Measurements from ENCODE around the gene DACT3.

The DACT3 gene

GRCh38 chr19:46640656-46641055 lies 20.3 kb downstream of the DACT3 start:
- TF ChIP-seq CTCF (IDR thresholded peaks at IDR 0.05; ENCODE audit: low read depth, low read length) (no peak), EZH2phosphoT487 (IDR thresholded peaks at IDR 0.05; ENCODE audit: low read depth) (no peak)
- Histone ChIP-seq H3K4me2 (ENCODE audit: low read length) (no peak overlapping the region), H3K4me1 (ENCODE audit: low read length) (peaks cover 21% of the 10 kb centered on the region), H3K27ac (ENCODE audit: low read length) (no peak overlapping the region), H3K27me3 (ENCODE audit: low read depth, low read length) (peaks cover 24% of the 10 kb centered on the region), H3K9me3 (ENCODE audit: insufficient read depth, low read length) (no peaks in the 10 kb centered on the region), H4K20me1 (ENCODE audit: insufficient read depth, low read length) (no peaks in the 10 kb centered on the region), H3K36me3 (replicated peaks; ENCODE audit: low read depth, low read length) (no peaks in the 10 kb centered on the region), H3K9ac (ENCODE audit: low read length) (no peak overlapping the region), H3K79me2 (ENCODE audit: low read length) (no peaks in the 10 kb centered on the region), H2AFZ (ENCODE audit: low read depth, low read length) (no peak overlapping the region), H3K4me3 (ENCODE audit: low read length) (no peak overlapping the region)

GRCh38 chr19:46639358-46640182 lies 21.4 kb downstream of the DACT3 start:
- Histone ChIP-seq H3K4me2 (ENCODE audit: low read length) (peak overlapping the region; percentile 90), H3K79me2 (ENCODE audit: low read length) (no peaks in the 10 kb centered on the region), H3K4me3 (ENCODE audit: low read length) (peak overlapping the region; percentile 82), H3K4me1 (ENCODE audit: low read length) (peaks cover 26% of the 10 kb centered on the region), H3K9me3 (ENCODE audit: insufficient read depth, low read length) (no peaks in the 10 kb centered on the region), H4K20me1 (ENCODE audit: insufficient read depth, low read length) (no peaks in the 10 kb centered on the region), H2AFZ (ENCODE audit: low read depth, low read length) (peak overlapping the region; percentile 57), H3K36me3 (replicated peaks; ENCODE audit: low read depth, low read length) (no peaks in the 10 kb centered on the region), H3K9ac (ENCODE audit: low read length) (peak overlapping the region; percentile 60), H3K27me3 (ENCODE audit: low read depth, low read length) (peaks cover 17% of the 10 kb centered on the region), H3K27ac (ENCODE audit: low read length) (no peak overlapping the region)
- TF ChIP-seq EZH2phosphoT487 (IDR thresholded peaks at IDR 0.05; ENCODE audit: low read depth) (no peak), CTCF (IDR thresholded peaks at IDR 0.05; ENCODE audit: low read depth, low read length) (no peak)

- Histone ChIP-seq H4K20me1 (ENCODE audit: insufficient read depth, low read length) (no peaks in the 10 kb centered on the region), H3K4me1 (ENCODE audit: low read length) (peaks cover 26% of the 10 kb centered on the region), H3K27ac (ENCODE audit: low read length) (no peak overlapping the region), H3K9me3 (ENCODE audit: insufficient read depth, low read length) (no peaks in the 10 kb centered on the region), H3K79me2 (ENCODE audit: low read length) (no peaks in the 10 kb centered on the region), H3K4me2 (ENCODE audit: low read length) (no peak overlapping the region; the same call in 1 of the 2 replicates), H3K36me3 (replicated peaks; ENCODE audit: low read depth, low read length) (no peaks in the 10 kb centered on the region), H2AFZ (ENCODE audit: low read depth, low read length) (no peak overlapping the region), H3K4me3 (ENCODE audit: low read length) (no peak overlapping the region), H3K9ac (ENCODE audit: low read length) (no peak overlapping the region), H3K27me3 (ENCODE audit: low read depth, low read length) (peaks cover 18% of the 10 kb centered on the region)
- TF ChIP-seq CTCF (IDR thresholded peaks at IDR 0.05; ENCODE audit: low read depth, low read length) = no peak
- TF ChIP-seq EZH2phosphoT487 (IDR thresholded peaks at IDR 0.05; ENCODE audit: low read depth) = no peak
Observed at GRCh38 chr19:46637224-46637623, 23.8 kb downstream of the DACT3 start.

GRCh38 chr19:46635920-46636761 lies 24.8 kb downstream of the DACT3 start, which contains the start of gene GNG8:
Gene GNG8, minus strand, starts transcription at chr19:46636202. Its CDS starts 1,520 bp downstream, at chr19:46634682.
- Histone ChIP-seq H3K4me2 (ENCODE audit: low read length) (peak within 1 kb of the TSS; percentile 96), H2AFZ (ENCODE audit: low read depth, low read length) (peak within 1 kb of the TSS; percentile 8; the same call in 1 of the 2 replicates), H3K36me3 (replicated peaks; ENCODE audit: low read depth, low read length) (no peaks in the 10 kb centered on the region), H3K4me1 (ENCODE audit: low read length) (peaks cover 27% of the 10 kb centered on the region), H3K9me3 (ENCODE audit: insufficient read depth, low read length) (no peaks in the 10 kb centered on the region), H3K9ac (ENCODE audit: low read length) (peak within 1 kb of the TSS; percentile 47), H3K27ac (ENCODE audit: low read length) (no peak within 1 kb of the TSS), H4K20me1 (ENCODE audit: insufficient read depth, low read length) (no peaks in the 10 kb centered on the region), H3K79me2 (ENCODE audit: low read length) (no peaks in the 10 kb centered on the region), H3K4me3 (ENCODE audit: low read length) (peak within 1 kb of the TSS; percentile 79), H3K27me3 (ENCODE audit: low read depth, low read length) (peaks cover 15% of the 10 kb centered on the region)
- TF ChIP-seq EZH2phosphoT487 (IDR thresholded peaks at IDR 0.05; ENCODE audit: low read depth) (no peak), CTCF (IDR thresholded peaks at IDR 0.05; ENCODE audit: low read depth, low read length) (no peak)
